Epithelial cell of esophagus (primary cell): ENCODE measurements around the gene CEP70.

ENCODE experiments used
- DNase-seq: peaks from one replicate; pipeline ENCODE4 v3.0.0; 2010; ENCODE audit warnings: low read depth
- H3K4me3 ChIP-seq: 2 replicates; pipeline ENCODE4 v1.5.1; 2011; ENCODE audit warnings: mild to moderate bottlenecking, low read length, control low read depth
- TF ChIP-seq, protein P1 (sequence below): IDR thresholded peaks from 2 replicates; pipeline ENCODE4 v1.5.1; 2011; ENCODE audit warnings: low read depth, mild to moderate bottlenecking, low read length, control low read depth, inconsistent platforms; ENCODE audit not compliant: insufficient read depth; ENCODE audit errors: missing control alignments

CEP70 gene

DNA sequence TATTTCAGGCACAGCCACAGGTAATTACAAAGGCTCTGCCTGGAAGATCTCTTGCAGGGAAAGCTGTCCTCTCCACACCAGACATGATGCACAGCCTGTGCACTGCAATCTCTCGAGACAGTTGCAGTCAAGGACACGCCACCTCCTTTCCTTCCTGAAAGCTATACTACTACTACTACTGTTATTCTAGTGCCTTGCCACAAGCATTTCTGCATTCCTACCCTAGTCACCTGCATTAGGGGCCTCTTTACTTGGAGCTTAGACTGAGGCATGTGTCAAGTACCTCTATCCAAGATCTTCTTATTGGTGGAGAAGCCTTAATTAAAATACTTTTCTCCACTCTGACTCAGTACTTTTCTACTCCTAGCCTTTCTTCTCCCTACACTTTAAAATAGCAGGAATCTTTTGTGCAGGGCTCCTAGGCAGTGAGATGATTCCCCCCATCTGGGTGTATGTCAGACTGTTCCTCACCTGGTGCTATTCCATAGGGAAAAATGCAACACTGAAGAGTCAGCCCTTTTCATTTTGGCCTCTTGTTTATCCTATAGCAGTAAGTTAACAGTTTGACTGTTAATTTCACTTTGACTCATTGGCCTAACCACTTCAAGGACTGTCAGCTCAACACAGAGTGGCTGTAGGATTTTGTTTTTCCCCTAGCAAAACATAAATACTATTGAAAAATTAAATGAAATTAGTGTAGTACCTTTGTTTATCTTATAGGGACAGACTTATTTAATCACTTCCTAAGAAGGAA, 80.8 kb downstream of the CEP70 start:
- no peak for DNase-seq
- TF ChIP-seq, protein P1, sequence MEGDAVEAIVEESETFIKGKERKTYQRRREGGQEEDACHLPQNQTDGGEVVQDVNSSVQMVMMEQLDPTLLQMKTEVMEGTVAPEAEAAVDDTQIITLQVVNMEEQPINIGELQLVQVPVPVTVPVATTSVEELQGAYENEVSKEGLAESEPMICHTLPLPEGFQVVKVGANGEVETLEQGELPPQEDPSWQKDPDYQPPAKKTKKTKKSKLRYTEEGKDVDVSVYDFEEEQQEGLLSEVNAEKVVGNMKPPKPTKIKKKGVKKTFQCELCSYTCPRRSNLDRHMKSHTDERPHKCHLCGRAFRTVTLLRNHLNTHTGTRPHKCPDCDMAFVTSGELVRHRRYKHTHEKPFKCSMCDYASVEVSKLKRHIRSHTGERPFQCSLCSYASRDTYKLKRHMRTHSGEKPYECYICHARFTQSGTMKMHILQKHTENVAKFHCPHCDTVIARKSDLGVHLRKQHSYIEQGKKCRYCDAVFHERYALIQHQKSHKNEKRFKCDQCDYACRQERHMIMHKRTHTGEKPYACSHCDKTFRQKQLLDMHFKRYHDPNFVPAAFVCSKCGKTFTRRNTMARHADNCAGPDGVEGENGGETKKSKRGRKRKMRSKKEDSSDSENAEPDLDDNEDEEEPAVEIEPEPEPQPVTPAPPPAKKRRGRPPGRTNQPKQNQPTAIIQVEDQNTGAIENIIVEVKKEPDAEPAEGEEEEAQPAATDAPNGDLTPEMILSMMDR = no peak
- H3K4me3 ChIP-seq = no peak overlapping the region

DNA sequence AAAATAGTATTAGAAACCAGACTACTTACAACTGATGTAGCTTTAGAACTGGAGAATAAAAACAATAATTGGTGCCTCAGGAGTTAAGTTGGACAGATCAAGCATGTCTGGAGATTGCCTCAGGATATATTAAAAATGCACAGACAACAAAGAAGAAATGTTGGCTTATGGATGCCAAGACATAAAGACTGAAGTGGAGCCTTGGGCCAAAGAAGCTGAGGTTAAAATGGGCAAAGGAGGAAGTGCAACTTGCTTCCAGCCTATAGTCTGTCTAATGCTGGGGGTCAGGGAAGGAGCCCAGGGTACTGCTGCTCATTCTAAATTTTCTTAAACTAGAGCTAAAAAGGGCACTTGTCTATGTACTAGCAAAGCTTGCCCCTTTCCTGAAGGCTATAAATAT, 82.1 kb downstream of the CEP70 start:
- no peak for DNase-seq
- TF ChIP-seq, protein P1 = no peak
- no peak overlapping the region for H3K4me3 ChIP-seq

DNA sequence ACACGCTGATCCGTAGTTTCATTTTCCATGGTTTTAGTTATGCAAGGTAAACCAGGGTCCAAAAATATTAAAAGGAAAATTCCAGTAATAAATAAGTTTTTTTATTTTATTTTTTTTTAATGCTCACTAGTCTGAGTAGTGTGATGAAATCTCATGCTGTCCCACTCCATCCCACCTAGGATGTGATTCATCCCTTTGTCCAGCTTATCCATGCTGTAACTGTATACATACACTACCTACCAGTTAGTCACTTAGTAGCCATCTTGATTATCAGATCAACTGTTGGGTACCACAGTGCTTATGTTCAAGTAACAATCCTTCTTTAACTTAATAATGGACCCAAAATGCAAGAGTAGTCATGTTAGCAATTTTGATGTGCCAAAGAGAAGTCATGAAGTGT, 84.5 kb downstream of the CEP70 start:
- DNase-seq = peak; percentile 33
- no peak overlapping the region for H3K4me3 ChIP-seq
- TF ChIP-seq, protein P1 = no peak

DNA sequence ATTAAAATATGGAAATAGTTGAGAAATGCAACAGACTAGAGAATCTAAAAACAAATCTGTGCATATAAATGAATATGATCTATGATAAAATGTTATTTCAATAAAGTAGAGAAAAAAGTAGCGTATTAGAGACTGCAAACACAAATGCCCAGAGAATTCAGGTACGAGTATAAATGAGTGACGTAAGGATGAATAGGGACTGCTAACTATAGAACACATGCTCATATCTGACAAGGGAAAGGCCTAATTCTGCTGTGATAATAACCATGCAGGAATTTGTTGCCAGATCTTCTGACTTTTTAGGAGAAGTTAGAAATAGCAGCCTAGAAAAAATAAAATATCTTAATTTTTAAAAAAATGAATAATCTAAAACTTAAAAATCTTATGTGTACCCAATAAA, 86.5 kb downstream of the CEP70 start:
- no peak overlapping the region for H3K4me3 ChIP-seq
- TF ChIP-seq, protein P1 = no peak
- DNase-seq = no peak

DNA sequence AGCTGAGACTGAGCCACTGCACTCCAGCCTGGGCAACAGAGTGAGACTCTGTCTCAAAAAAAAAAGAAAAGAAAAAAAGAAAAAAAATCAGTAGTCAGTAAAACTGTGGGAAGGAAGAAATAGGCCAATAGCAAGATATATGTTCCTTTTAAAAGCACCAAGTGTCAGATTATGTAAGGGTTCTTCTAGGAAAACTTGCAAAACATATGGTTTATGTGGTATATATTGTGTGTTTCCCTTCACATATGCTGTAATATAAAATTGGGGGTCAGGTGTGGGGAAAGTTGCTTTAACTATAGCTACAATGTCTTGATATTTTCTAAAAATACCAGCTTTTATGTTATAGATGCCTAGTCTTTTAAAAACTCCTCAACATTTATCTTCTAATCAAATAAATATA, 95.1 kb downstream of the CEP70 start:
- no peak overlapping the region for H3K4me3 ChIP-seq
- TF ChIP-seq, protein P1 = no peak
- DNase-seq = no peak

DNA sequence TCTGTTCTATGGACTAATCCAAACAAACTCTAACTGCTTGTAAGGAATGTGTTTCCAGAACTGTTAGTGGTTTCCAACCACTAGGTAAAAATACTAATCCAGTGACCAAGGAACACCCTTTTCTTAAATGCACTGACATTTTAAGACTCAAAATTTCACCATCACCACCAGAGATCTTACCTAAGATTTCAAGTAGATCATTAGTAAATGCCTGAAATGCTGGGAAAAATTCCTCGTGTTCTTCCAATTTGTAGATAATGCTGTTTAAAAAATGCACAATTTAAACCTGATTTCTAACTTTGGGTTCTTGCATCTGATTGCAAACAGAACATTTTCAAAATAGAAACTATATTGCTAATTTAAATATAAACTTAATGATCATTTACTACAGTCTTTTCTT, 96.2 kb downstream of the CEP70 start:
- TF ChIP-seq, protein P1 = no peak
- no peak overlapping the region for H3K4me3 ChIP-seq
- DNase-seq = no peak

DNA sequence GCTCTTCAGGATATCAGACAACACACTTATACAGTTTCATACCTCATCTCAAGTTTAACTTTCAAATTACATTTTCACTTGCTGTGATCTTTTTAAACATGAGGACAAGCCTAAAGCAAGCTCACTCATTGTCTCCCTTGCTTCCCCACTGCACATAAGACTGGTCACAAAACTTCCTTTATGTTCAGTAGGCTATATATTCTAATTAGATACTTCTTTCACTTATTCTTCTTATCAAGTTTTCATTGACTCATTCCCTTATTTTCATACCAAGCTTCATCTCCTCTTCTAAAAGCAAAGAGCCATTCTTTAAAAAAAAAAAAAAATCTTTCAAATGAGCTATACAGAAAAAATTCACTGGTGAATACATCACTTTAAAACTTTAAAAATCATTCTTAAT, 97.0 kb downstream of the CEP70 start:
- no peak for DNase-seq
- H3K4me3 ChIP-seq = no peak overlapping the region
- TF ChIP-seq, protein P1 = no peak
